Measurements from ENCODE around the gene CYTIP.

The CYTIP gene

DNA sequence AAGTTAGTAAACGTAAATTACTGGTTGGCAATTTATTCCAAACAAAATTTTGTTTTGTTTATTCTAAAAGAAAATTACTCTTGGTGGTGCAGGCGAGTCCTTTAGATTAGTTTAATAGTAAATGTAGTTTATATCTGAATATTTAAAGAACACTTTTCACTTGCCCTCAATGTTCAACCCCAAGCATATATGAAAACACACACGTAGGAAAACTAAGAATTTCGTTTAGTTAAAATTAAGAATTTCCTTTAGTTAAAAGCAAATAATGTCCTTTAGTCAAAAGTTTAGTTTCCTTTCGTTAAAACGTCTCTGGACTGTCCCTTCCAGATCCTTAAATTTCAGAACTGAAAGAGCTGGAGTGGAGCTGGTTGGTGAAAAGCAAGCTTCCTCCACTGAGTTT, 19.1 kb upstream of the CYTIP start:
- no peak overlapping the region for H3K27ac ChIP-seq (ENCODE audit: insufficient read depth, low read depth, low read length, poor library complexity, severe bottlenecking)
- no peaks in the 10 kb centered on the region for H3K27me3 ChIP-seq (ENCODE audit: control insufficient read depth, insufficient read depth, low read length, poor library complexity, severe bottlenecking)
- peaks cover 3% of the 10 kb centered on the region for H3K4me1 ChIP-seq (ENCODE audit: control insufficient read depth, insufficient read depth, low read length)
- no peak overlapping the region for H3K4me3 ChIP-seq (ENCODE audit: insufficient read depth, low read depth, low read length)
- H3K36me3 ChIP-seq (ENCODE audit: control insufficient read depth, insufficient read depth, low read length), result no peaks in the 10 kb centered on the region
- no peaks in the 10 kb centered on the region for H3K9me3 ChIP-seq (ENCODE audit: control insufficient read depth, low read length)
- 97 to 99% methylated on average over 4 to 5 of the region's 6 CpGs for WGBS, 2 experiments

- no peak overlapping the region for H3K4me3 ChIP-seq (ENCODE audit: insufficient read depth, low read depth, low read length)
- H3K27me3 ChIP-seq (ENCODE audit: control insufficient read depth, insufficient read depth, low read length, poor library complexity, severe bottlenecking), result no peaks in the 10 kb centered on the region
- peaks cover 3% of the 10 kb centered on the region for H3K4me1 ChIP-seq (ENCODE audit: control insufficient read depth, insufficient read depth, low read length)
- WGBS, 2 experiments, result 83 to 100% methylated on average over 1 of the region's 1 CpG
- no peaks in the 10 kb centered on the region for H3K9me3 ChIP-seq (ENCODE audit: control insufficient read depth, low read length)
- no peak overlapping the region for H3K27ac ChIP-seq (ENCODE audit: insufficient read depth, low read depth, low read length, poor library complexity, severe bottlenecking)
- no peaks in the 10 kb centered on the region for H3K36me3 ChIP-seq (ENCODE audit: control insufficient read depth, insufficient read depth, low read length)
Observed at GRCh38 chr2:157460897-157461296, 17.0 kb upstream of the CYTIP start.

DNA sequence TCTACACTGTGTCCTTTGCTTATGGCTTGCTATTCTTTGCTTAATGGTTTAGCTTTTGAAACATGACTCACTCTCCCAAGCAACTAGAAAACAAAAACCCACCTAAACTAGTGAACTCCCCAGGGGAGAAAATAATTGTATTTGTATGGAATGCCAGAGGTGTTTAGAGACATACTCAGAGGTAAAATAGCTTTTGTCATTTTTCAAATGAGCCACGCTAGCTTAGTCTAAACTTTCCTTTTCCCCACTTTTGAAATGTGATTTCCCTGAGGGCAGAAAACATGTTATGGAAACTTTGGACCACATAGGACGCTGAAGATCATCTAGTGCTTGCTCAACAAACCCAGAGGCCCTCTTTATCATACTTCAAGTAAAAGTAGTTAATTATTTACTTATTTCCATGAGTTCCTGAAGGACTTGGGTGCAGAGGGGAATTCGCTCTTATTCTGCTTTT, 16.5 kb upstream of the CYTIP start:
- no peak overlapping the region for H3K4me3 ChIP-seq (ENCODE audit: insufficient read depth, low read depth, low read length)
- H3K9me3 ChIP-seq (ENCODE audit: control insufficient read depth, low read length), result no peaks in the 10 kb centered on the region
- WGBS, 2 experiments, result 78 to 80% methylated on average over 2 of the region's 3 CpGs
- H3K4me1 ChIP-seq (ENCODE audit: control insufficient read depth, insufficient read depth, low read length), result peaks cover 3% of the 10 kb centered on the region
- no peaks in the 10 kb centered on the region for H3K27me3 ChIP-seq (ENCODE audit: control insufficient read depth, insufficient read depth, low read length, poor library complexity, severe bottlenecking)
- no peak overlapping the region for H3K27ac ChIP-seq (ENCODE audit: insufficient read depth, low read depth, low read length, poor library complexity, severe bottlenecking)
- H3K36me3 ChIP-seq (ENCODE audit: control insufficient read depth, insufficient read depth, low read length), result no peaks in the 10 kb centered on the region

DNA sequence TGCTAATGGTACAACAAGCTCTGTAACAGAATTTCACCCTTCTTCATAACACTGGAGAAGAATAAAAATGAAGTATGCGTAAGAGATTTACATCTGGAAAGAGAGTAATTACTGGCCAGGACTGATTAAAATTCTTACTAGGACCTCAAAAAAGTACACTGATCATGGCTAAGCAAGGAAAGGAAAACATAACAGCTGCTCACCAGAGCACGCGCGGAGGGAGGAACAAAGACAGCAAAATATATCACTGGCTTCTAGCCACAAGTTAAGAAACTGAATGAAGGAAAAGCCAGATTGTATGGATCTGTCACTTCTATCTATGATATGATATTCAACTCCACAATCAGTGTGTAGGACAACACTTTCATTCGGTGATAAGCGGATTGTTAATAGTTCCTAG, 15.6 kb upstream of the CYTIP start:
- no peaks in the 10 kb centered on the region for H3K9me3 ChIP-seq (ENCODE audit: control insufficient read depth, low read length)
- no peak overlapping the region for H3K4me3 ChIP-seq (ENCODE audit: insufficient read depth, low read depth, low read length)
- 94 to 96% methylated on average over 6 of the region's 6 CpGs for WGBS, 2 experiments
- H3K27me3 ChIP-seq (ENCODE audit: control insufficient read depth, insufficient read depth, low read length, poor library complexity, severe bottlenecking), result no peaks in the 10 kb centered on the region
- peaks cover 3% of the 10 kb centered on the region for H3K4me1 ChIP-seq (ENCODE audit: control insufficient read depth, insufficient read depth, low read length)
- no peak overlapping the region for H3K27ac ChIP-seq (ENCODE audit: insufficient read depth, low read depth, low read length, poor library complexity, severe bottlenecking)
- no peaks in the 10 kb centered on the region for H3K36me3 ChIP-seq (ENCODE audit: control insufficient read depth, insufficient read depth, low read length)

- H3K4me1 ChIP-seq (ENCODE audit: control insufficient read depth, insufficient read depth, low read length), result no peaks in the 10 kb centered on the region
- H3K27me3 ChIP-seq (ENCODE audit: control insufficient read depth, insufficient read depth, low read length, poor library complexity, severe bottlenecking), result no peaks in the 10 kb centered on the region
- no peak overlapping the region for H3K27ac ChIP-seq (ENCODE audit: insufficient read depth, low read depth, low read length, poor library complexity, severe bottlenecking)
- WGBS, 2 experiments, result 91 to 100% methylated on average over 1 of the region's 1 CpG
- H3K36me3 ChIP-seq (ENCODE audit: control insufficient read depth, insufficient read depth, low read length), result no peaks in the 10 kb centered on the region
- no peaks in the 10 kb centered on the region for H3K9me3 ChIP-seq (ENCODE audit: control insufficient read depth, low read length)
- H3K4me3 ChIP-seq (ENCODE audit: insufficient read depth, low read depth, low read length), result no peak overlapping the region
Observed at GRCh38 chr2:157447741-157448140, 3.9 kb upstream of the CYTIP start.

DNA sequence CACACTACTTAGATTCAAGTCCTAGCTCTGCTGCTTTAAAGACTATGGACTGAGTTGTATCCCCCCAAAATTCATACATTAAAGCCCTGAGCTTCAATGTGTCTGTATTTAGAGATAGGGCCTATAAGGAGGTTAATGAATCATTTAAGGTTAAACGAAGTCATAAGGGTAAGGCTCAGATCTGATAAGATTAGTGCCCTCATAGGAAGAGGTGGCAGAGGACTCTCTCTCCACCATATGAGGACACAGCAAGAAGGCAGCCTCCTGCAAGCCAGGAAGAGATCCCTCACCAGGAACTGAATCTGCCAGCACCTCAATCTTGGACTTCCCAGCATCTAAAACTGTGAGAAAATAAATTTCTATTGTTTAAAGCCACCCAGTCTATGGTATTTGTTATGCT, 3.1 kb upstream of the CYTIP start:
- Histone ChIP-seq H3K36me3 (ENCODE audit: control insufficient read depth, insufficient read depth, low read length) (no peaks in the 10 kb centered on the region), H3K27me3 (ENCODE audit: control insufficient read depth, insufficient read depth, low read length, poor library complexity, severe bottlenecking) (no peaks in the 10 kb centered on the region)
- 82 to 91% methylated on average over 1 of the region's 1 CpG for WGBS, 2 experiments

DNA sequence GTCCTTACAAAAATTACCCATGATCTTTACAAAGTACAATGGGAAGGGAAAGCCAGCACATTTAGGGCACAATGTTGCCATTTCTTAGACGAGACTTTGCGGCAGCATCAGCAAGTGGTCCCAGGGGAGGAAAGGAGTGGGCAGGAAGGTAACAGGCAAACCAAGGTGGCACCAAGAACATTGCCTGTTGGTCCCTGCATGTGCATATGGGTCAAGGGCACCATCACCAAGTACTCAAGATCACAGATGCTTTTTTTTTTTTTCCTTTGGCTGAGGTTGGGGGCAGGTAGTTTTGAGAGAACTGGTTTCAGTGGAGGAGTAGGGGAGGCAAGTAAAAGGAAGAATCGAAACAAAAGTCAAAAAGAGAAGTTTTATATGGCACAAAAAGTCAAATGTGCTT, 752 bp upstream of the CYTIP start:
- no peaks in the 10 kb centered on the region for H3K4me1 ChIP-seq (ENCODE audit: control insufficient read depth, insufficient read depth, low read length)
- H3K36me3 ChIP-seq (ENCODE audit: control insufficient read depth, insufficient read depth, low read length), result no peaks in the 10 kb centered on the region
- WGBS, 2 experiments, result 92 to 97% methylated on average over 3 of the region's 3 CpGs
- H3K4me3 ChIP-seq (ENCODE audit: insufficient read depth, low read depth, low read length), result no peak overlapping the region
- H3K27ac ChIP-seq (ENCODE audit: insufficient read depth, low read depth, low read length, poor library complexity, severe bottlenecking), result no peak overlapping the region
- no peaks in the 10 kb centered on the region for H3K9me3 ChIP-seq (ENCODE audit: control insufficient read depth, low read length)
- no peaks in the 10 kb centered on the region for H3K27me3 ChIP-seq (ENCODE audit: control insufficient read depth, insufficient read depth, low read length, poor library complexity, severe bottlenecking)

More for the DNA sequence above, 3.1 kb upstream of the CYTIP start:
- Histone ChIP-seq H3K4me1 (ENCODE audit: control insufficient read depth, insufficient read depth, low read length) (no peaks in the 10 kb centered on the region), H3K27ac (ENCODE audit: insufficient read depth, low read depth, low read length, poor library complexity, severe bottlenecking) (no peak overlapping the region), H3K9me3 (ENCODE audit: control insufficient read depth, low read length) (no peaks in the 10 kb centered on the region), H3K4me3 (ENCODE audit: insufficient read depth, low read depth, low read length) (no peak overlapping the region)

DNA sequence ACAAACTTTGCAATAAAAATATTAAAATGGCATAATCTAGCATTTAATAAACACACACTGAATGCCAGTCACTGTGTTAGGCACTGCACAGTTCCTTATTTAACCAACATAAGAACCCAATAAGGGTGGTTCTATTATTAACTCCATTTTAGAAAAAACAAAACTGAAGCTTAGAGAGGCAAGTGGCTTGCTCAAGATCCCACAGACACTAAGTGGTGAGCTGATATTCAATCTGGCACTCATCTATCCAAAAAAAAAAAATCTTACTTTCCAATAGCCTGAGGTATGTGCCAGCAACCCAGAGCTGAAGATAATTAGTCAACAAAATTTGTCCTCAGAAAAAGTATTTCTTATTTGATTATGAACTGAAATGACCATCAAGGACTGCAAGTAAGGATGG, 799 bp downstream of the CYTIP start:
- no peaks in the 10 kb centered on the region for H3K4me1 ChIP-seq (ENCODE audit: control insufficient read depth, insufficient read depth, low read length)
- no peaks in the 10 kb centered on the region for H3K9me3 ChIP-seq (ENCODE audit: control insufficient read depth, low read length)
- H3K36me3 ChIP-seq (ENCODE audit: control insufficient read depth, insufficient read depth, low read length), result no peaks in the 10 kb centered on the region
- H3K4me3 ChIP-seq (ENCODE audit: insufficient read depth, low read depth, low read length), result no peak overlapping the region
- no peaks in the 10 kb centered on the region for H3K27me3 ChIP-seq (ENCODE audit: control insufficient read depth, insufficient read depth, low read length, poor library complexity, severe bottlenecking)
- H3K27ac ChIP-seq (ENCODE audit: insufficient read depth, low read depth, low read length, poor library complexity, severe bottlenecking), result no peak overlapping the region

DNA sequence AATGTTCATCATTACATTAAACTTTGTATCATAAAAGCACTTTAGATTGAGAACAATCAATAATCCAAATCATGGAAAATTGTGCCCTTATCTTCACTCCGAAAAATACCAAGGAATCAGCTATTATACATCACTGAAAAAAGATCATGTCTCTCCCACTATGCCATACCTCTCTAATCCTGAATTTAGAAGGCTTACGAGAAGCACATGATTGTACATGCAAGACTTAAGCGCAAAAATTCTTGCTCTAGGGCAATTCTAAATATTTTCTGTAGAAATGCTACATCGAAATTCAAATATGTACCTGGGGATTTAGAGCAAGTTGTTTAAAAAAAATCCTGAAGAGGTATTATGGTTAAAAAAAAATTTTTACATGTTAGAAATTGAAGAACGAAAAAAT, 1.3 kb downstream of the CYTIP start:
- no peaks in the 10 kb centered on the region for H3K27me3 ChIP-seq (ENCODE audit: control insufficient read depth, insufficient read depth, low read length, poor library complexity, severe bottlenecking)
- 75 to 76% methylated on average over 4 of the region's 5 CpGs for WGBS, 2 experiments
- H3K4me3 ChIP-seq (ENCODE audit: insufficient read depth, low read depth, low read length), result no peak overlapping the region
- no peaks in the 10 kb centered on the region for H3K9me3 ChIP-seq (ENCODE audit: control insufficient read depth, low read length)
- H3K36me3 ChIP-seq (ENCODE audit: control insufficient read depth, insufficient read depth, low read length), result no peaks in the 10 kb centered on the region
- no peaks in the 10 kb centered on the region for H3K4me1 ChIP-seq (ENCODE audit: control insufficient read depth, insufficient read depth, low read length)
- H3K27ac ChIP-seq (ENCODE audit: insufficient read depth, low read depth, low read length, poor library complexity, severe bottlenecking), result no peak overlapping the region

DNA sequence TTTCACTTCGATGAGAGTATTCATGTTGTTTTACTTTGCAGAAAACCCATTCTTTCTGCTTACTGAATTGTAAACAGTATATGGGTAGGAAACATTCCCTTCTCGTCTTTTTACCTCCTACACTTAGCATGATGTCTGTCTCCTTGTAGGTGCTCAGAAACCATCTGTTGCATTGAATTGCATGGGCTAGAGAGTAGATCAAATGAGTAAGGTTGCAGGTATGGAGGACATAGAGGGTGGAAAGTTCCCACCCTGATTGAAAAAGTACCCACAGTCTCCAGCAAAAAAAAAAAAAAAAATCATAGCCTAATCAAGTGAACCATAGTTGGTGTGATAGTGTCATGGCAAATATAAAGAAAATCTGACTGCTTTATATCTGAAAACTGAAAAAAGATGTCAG, 1.7 kb downstream of the CYTIP start:
- Histone ChIP-seq H3K4me1 (ENCODE audit: control insufficient read depth, insufficient read depth, low read length) (no peaks in the 10 kb centered on the region), H3K27me3 (ENCODE audit: control insufficient read depth, insufficient read depth, low read length, poor library complexity, severe bottlenecking) (no peaks in the 10 kb centered on the region), H3K4me3 (ENCODE audit: insufficient read depth, low read depth, low read length) (no peak overlapping the region), H3K36me3 (ENCODE audit: control insufficient read depth, insufficient read depth, low read length) (no peaks in the 10 kb centered on the region), H3K27ac (ENCODE audit: insufficient read depth, low read depth, low read length, poor library complexity, severe bottlenecking) (no peak overlapping the region), H3K9me3 (ENCODE audit: control insufficient read depth, low read length) (no peaks in the 10 kb centered on the region)
- WGBS, 2 experiments, result 95% methylated on average over 2 of the region's 2 CpGs; no CpG with 5 or more reads in 1 of the 2 experiments

- Histone ChIP-seq H3K36me3 (ENCODE audit: control insufficient read depth, insufficient read depth, low read length) (no peaks in the 10 kb centered on the region), H3K27ac (ENCODE audit: insufficient read depth, low read depth, low read length, poor library complexity, severe bottlenecking) (no peak overlapping the region), H3K27me3 (ENCODE audit: control insufficient read depth, insufficient read depth, low read length, poor library complexity, severe bottlenecking) (no peaks in the 10 kb centered on the region), H3K9me3 (ENCODE audit: control insufficient read depth, low read length) (no peaks in the 10 kb centered on the region), H3K4me3 (ENCODE audit: insufficient read depth, low read depth, low read length) (no peak overlapping the region), H3K4me1 (ENCODE audit: control insufficient read depth, insufficient read depth, low read length) (no peaks in the 10 kb centered on the region)
- WGBS, 2 experiments, result 98 to 100% methylated on average over 2 of the region's 2 CpGs
Observed at GRCh38 chr2:157441072-157441454, 2.8 kb downstream of the CYTIP start.
